GM19099 (cell line): ENCODE results near the gene HIVEP3.

Experiments
- POLR2A ChIP-seq: IDR thresholded peaks from 3 replicates; pipeline ENCODE4 v1.6.1; 2011; ENCODE audit warnings: low read depth; ENCODE audit not compliant: insufficient read length; ENCODE audit errors: extremely low read depth

HIVEP3 gene

GRCh38 chr1:41888756-41889155, 30.0 kb downstream of the HIVEP3 start:
- TF ChIP-seq POLR2A, result no peak

- no peak for TF ChIP-seq POLR2A
These were observed 31.4 kb downstream of the HIVEP3 start for GRCh38 chr1:41887365-41887764.

GRCh38 chr1:41884256-41885230, 34.2 kb downstream of the HIVEP3 start:
- no peak for TF ChIP-seq POLR2A

- TF ChIP-seq POLR2A, result no peak
These were observed 35.2 kb downstream of the HIVEP3 start for GRCh38 chr1:41883507-41883906.

GRCh38 chr1:41882486-41882885, 36.2 kb downstream of the HIVEP3 start:
- no peak for TF ChIP-seq POLR2A

- no peak for TF ChIP-seq POLR2A
These were observed 36.6 kb downstream of the HIVEP3 start for GRCh38 chr1:41882068-41882477.

GRCh38 chr1:41880950-41881885, 37.5 kb downstream of the HIVEP3 start:
- TF ChIP-seq POLR2A, result no peak

- TF ChIP-seq POLR2A, result no peak
These were observed 38.5 kb downstream of the HIVEP3 start for GRCh38 chr1:41880261-41880660.

GRCh38 chr1:41879617-41880016, 39.1 kb downstream of the HIVEP3 start:
- TF ChIP-seq POLR2A, result no peak

GRCh38 chr1:41878911-41879310, 39.8 kb downstream of the HIVEP3 start:
- TF ChIP-seq POLR2A, result no peak

GRCh38 chr1:41878495-41878894, 40.2 kb downstream of the HIVEP3 start:
- TF ChIP-seq POLR2A, result no peak

GRCh38 chr1:41876576-41877445, 41.9 kb downstream of the HIVEP3 start:
- no peak for TF ChIP-seq POLR2A

- no peak for TF ChIP-seq POLR2A
These were observed 43.2 kb downstream of the HIVEP3 start for GRCh38 chr1:41875487-41875886.

- TF ChIP-seq POLR2A, result no peak
These were observed 43.8 kb downstream of the HIVEP3 start for GRCh38 chr1:41874903-41875411.
